ENCODE results near the gene PLBD2.

PLBD2 gene

GRCh38 chr12:113361574-113362370 lies 3.4 kb downstream of the PLBD2 start:
- H3K4me1 Mint-ChIP-seq: peaks cover 17% of the 10 kb centered on the region
- H3K27me3 Mint-ChIP-seq (ENCODE audit: low read depth, poor library complexity): peaks cover 6% of the 10 kb centered on the region
- H3K27ac Mint-ChIP-seq: no peak overlapping the region
- H3K36me3 Mint-ChIP-seq (ENCODE audit: low read depth): peaks cover 4% of the 10 kb centered on the region
- H3K4me3 Mint-ChIP-seq: no peak overlapping the region
- H3K9me3 Mint-ChIP-seq: no peaks in the 10 kb centered on the region
- TF ChIP-seq, protein P1, sequence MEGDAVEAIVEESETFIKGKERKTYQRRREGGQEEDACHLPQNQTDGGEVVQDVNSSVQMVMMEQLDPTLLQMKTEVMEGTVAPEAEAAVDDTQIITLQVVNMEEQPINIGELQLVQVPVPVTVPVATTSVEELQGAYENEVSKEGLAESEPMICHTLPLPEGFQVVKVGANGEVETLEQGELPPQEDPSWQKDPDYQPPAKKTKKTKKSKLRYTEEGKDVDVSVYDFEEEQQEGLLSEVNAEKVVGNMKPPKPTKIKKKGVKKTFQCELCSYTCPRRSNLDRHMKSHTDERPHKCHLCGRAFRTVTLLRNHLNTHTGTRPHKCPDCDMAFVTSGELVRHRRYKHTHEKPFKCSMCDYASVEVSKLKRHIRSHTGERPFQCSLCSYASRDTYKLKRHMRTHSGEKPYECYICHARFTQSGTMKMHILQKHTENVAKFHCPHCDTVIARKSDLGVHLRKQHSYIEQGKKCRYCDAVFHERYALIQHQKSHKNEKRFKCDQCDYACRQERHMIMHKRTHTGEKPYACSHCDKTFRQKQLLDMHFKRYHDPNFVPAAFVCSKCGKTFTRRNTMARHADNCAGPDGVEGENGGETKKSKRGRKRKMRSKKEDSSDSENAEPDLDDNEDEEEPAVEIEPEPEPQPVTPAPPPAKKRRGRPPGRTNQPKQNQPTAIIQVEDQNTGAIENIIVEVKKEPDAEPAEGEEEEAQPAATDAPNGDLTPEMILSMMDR (IDR thresholded peaks at IDR 0.05): no peak
- DNase-seq: no peak

GRCh38 chr12:113364698-113365097 lies 6.3 kb downstream of the PLBD2 start:
- peak overlapping the region; percentile 61 for H3K27ac Mint-ChIP-seq
- H3K9me3 Mint-ChIP-seq: no peaks in the 10 kb centered on the region
- TF ChIP-seq, protein P1 (IDR thresholded peaks at IDR 0.05): no peak
- H3K36me3 Mint-ChIP-seq (ENCODE audit: low read depth): peaks cover 4% of the 10 kb centered on the region
- H3K4me1 Mint-ChIP-seq: peaks cover 5% of the 10 kb centered on the region
- no peak overlapping the region for H3K4me3 Mint-ChIP-seq
- H3K27me3 Mint-ChIP-seq (ENCODE audit: low read depth, poor library complexity): peaks cover 2% of the 10 kb centered on the region
- DNase-seq: no peak

DNA sequence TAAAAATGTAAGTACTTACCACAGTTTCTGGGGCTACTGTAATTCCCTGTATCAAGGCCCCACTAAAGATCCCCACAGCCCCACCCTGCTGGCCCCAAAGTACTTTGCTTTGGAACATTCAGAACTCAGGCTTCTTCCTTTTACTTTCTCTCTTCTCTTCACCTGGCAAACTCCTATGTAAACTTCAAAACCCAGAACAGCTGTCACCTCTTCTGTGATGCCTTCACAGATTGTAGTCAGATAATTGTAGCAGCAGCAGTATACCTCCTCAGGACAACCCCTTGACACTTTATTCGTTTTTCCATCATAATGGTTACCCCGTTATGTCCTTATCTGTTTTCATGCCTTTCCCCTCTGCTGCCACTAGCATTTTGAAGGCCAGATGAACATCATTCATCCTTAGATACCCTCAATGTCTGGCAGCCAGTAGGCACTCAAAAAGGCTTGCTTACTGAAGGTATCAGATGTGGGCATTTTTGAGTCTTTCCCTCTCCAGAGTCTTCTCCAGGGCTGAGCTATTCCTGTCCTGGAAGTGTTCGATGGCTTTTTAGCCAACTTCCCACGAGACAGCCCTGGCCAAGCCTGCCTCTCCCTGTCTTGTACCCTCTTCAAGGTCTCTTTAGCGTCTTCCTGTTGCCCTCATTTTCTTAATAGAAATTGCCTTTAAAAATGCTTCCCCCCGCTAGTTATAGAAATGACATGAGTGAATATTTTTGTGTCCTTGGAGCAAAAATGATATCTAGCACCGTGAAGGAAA lies 7.4 kb downstream of the PLBD2 start:
- no peaks in the 10 kb centered on the region for H3K4me1 Mint-ChIP-seq
- no peaks in the 10 kb centered on the region for H3K9me3 Mint-ChIP-seq
- peaks cover 2% of the 10 kb centered on the region for H3K27me3 Mint-ChIP-seq (ENCODE audit: low read depth, poor library complexity)
- TF ChIP-seq, protein P1 (IDR thresholded peaks at IDR 0.05): no peak
- peaks cover 4% of the 10 kb centered on the region for H3K36me3 Mint-ChIP-seq (ENCODE audit: low read depth)
- no peak overlapping the region for H3K27ac Mint-ChIP-seq
- H3K4me3 Mint-ChIP-seq: no peak overlapping the region
- no peak for DNase-seq

DNA sequence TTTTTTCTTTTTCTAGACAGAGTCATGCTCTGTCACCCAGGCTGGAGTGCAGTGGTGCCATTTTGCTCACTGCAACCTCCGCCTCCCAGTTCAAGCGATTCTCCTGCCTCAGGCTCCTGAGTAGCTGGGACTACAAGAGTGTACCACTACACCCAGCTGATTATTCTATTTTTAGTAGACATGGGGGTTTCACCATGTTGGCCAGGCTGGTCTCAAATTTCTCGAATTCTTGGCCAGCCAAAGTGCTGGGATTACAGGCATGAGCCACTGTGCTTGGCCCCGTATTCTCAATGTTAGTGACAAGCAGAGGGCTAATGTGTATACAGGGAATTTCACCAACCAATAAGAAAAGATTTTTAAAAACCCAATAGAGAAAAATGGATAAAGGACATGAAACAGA lies 8.4 kb downstream of the PLBD2 start:
- no peak overlapping the region for H3K4me3 Mint-ChIP-seq
- H3K9me3 Mint-ChIP-seq: no peaks in the 10 kb centered on the region
- no peak overlapping the region for H3K27ac Mint-ChIP-seq
- H3K4me1 Mint-ChIP-seq: no peaks in the 10 kb centered on the region
- H3K36me3 Mint-ChIP-seq (ENCODE audit: low read depth): peaks cover under 1% of the 10 kb centered on the region
- H3K27me3 Mint-ChIP-seq (ENCODE audit: low read depth, poor library complexity): peaks cover 2% of the 10 kb centered on the region
- TF ChIP-seq, protein P1 (IDR thresholded peaks at IDR 0.05): no peak
- no peak for DNase-seq

- H3K9me3 Mint-ChIP-seq: no peaks in the 10 kb centered on the region
- H3K27ac Mint-ChIP-seq: no peak overlapping the region
- no peaks in the 10 kb centered on the region for H3K4me1 Mint-ChIP-seq
- no peak overlapping the region for H3K4me3 Mint-ChIP-seq
- TF ChIP-seq, protein P1 (IDR thresholded peaks at IDR 0.05): no peak
- no peak for DNase-seq
- H3K27me3 Mint-ChIP-seq (ENCODE audit: low read depth, poor library complexity): peaks cover 2% of the 10 kb centered on the region
- H3K36me3 Mint-ChIP-seq (ENCODE audit: low read depth): peaks cover 7% of the 10 kb centered on the region
These were observed 9.9 kb downstream of the PLBD2 start for GRCh38 chr12:113368331-113368730.

Measured in nephron progenitor cell (in vitro differentiated cells).